ENCODE results near the gene C8G. TPM values are rescaled to one million over a fixed set of nuclear protein-coding genes. Genes with fewer than 3 reads are reported as not detected.

Gene C8G
- total and polyA plus RNA-seq, 2 of the 13 experiments (the other 11 are each of a cell fraction or from before 2014, with no cell fraction given) = 4.9 to 12.8 TPM

GRCh38 chr9:136991993-136992818, 47.2 kb downstream of the C8G start, which contains the start of gene PAXX (continued):
- TF ChIP-seq MAFK (conservative IDR thresholded peaks at IDR 0.05 in 1 of 2, IDR thresholded peaks at IDR 0.05 in 1 of 2; ENCODE audit: low read length in 2 of 2) (no peak), ZNF687 (CRISPR knock-in tag; IDR thresholded peaks at IDR 0.05) (peak; percentile 91), ZNF501 (CRISPR knock-in tag; IDR thresholded peaks at IDR 0.05) (0 out of 2 replicates have a peak, but pooled peaks have one; percentile 51), ZHX2 (IDR thresholded peaks at IDR 0.05; ENCODE audit: low read depth) (no peak), ZHX2 (CRISPR knock-in tag; IDR thresholded peaks at IDR 0.05; ENCODE audit: borderline replicate concordance) (no peak), HNRNPLL (IDR thresholded peaks at IDR 0.05; ENCODE audit: low read depth, low read length, poor library complexity, severe bottlenecking) (peak; percentile 45), HES4 (CRISPR knock-in tag; IDR thresholded peaks at IDR 0.05; ENCODE audit: borderline replicate concordance) (peak; percentile 50; the same call in 1 of the 2 replicates), RAD21 (CRISPR knock-in tag; IDR thresholded peaks at IDR 0.05) (peak; percentile 17; the same call in 1 of the 2 replicates), RFXAP (CRISPR knock-in tag; IDR thresholded peaks at IDR 0.05; ENCODE audit: borderline replicate concordance) (peak; percentile 66; the same call in 1 of the 2 replicates), ZSCAN22 (CRISPR knock-in tag; IDR thresholded peaks at IDR 0.05) (no peak), GABPA (IDR thresholded peaks at IDR 0.05; ENCODE audit: low read depth, low read length) (peak; percentile 38), GABPA (CRISPR knock-in tag; IDR thresholded peaks at IDR 0.05; ENCODE audit: low read depth) (no peak; the same call in 1 of the 2 replicates), DZIP1 (CRISPR knock-in tag; IDR thresholded peaks at IDR 0.05) (peak; percentile 22; the same call in 1 of the 2 replicates), ZNF317 (CRISPR knock-in tag; IDR thresholded peaks at IDR 0.05) (peak; percentile 46; the same call in 1 of the 2 replicates), ZNF44 (CRISPR knock-in tag; IDR thresholded peaks at IDR 0.05) (no peak), ZMAT3 (CRISPR knock-in tag; conservative IDR thresholded peaks at IDR 0.05) (peak; percentile 76)
